OCI-LY7 (cell line): ENCODE data around the gene MYRIP. TPM values are rescaled to one million over a fixed set of nuclear protein-coding genes. Genes with fewer than 3 reads are reported as not detected.
"Not testable (repeated sequence)": the region's sequence is repeated elsewhere in the genome, so short reads cannot be mapped to it uniquely, and the experiment has no call there.

ENCODE experiments used
- BruUV-seq: library from RNA; stranded (reverse); fragments of 400-500 nt; replicated peaks from 2 replicates; lab custom pipeline; 2021; lab: Mats Ljungman, UMichigan
- CTCF ChIA-PET: fragments of 300-600 bp; sonication (Branson Sonifier 250); formaldehyde crosslinking; loops from one replicate; lab custom pipeline; 2022; ENCODE audit warnings: antibody characterized with exemption; ENCODE audit not compliant: unreplicated experiment; lab: Charles Lee
- POLR2A ChIA-PET: fragments of 300-600 bp; sonication (Branson Sonifier 250); formaldehyde crosslinking; loops from one replicate; lab custom pipeline; 2022; ENCODE audit warnings: antibody characterized with exemption; lab: Charles Lee
- DNase-seq: peaks from one replicate; pipeline ENCODE4 v3.0.0-alpha.2; 2015; ENCODE audit warnings: low spot score
- H2AFZ ChIP-seq: fragments of 200-600 bp; sonication (generic), shearing (Covaris generic); 2 replicates; pipeline ENCODE4 v1.6.1; 2014; ENCODE audit warnings: mild to moderate bottlenecking, antibody characterized with exemption, low read length, moderate library complexity
- H3K27ac ChIP-seq: fragments of 200-600 bp; sonication (generic); 2 replicates; pipeline ENCODE4 v1.5.1; 2014; ENCODE audit warnings: mixed run types, low read depth, mild to moderate bottlenecking, moderate library complexity, low read length, inconsistent platforms; ENCODE audit not compliant: poor library complexity, severe bottlenecking
- H3K36me3 ChIP-seq: fragments of 200-600 bp; sonication (generic); 2 replicates; pipeline ENCODE4 v1.6.1; 2014; ENCODE audit warnings: mild to moderate bottlenecking, antibody characterized with exemption, low read length, moderate library complexity, mixed read lengths; ENCODE audit not compliant: insufficient read depth
- H3K4me1 ChIP-seq: fragments of 200-600 bp; sonication (generic); 2 replicates; pipeline ENCODE4 v1.5.1; 2014; ENCODE audit warnings: mild to moderate bottlenecking, low read length; ENCODE audit not compliant: insufficient read depth, poor library complexity, severe bottlenecking
- H3K4me2 ChIP-seq: fragments of 200-600 bp; sonication (generic); 2 replicates; pipeline ENCODE4 v1.6.1; 2014; ENCODE audit warnings: mild to moderate bottlenecking, low read length
- H3K4me3 ChIP-seq: fragments of 200-600 bp; sonication (generic); 2 replicates; pipeline ENCODE4 v1.5.1; 2014; ENCODE audit warnings: mild to moderate bottlenecking, low read depth, low read length; ENCODE audit not compliant: poor library complexity, severe bottlenecking
- H3K79me2 ChIP-seq: fragments of 200-600 bp; sonication (generic); 2 replicates; pipeline ENCODE4 v1.6.1; 2016; ENCODE audit warnings: low read depth, mild to moderate bottlenecking, low read length, moderate library complexity, mixed read lengths; ENCODE audit not compliant: insufficient read depth
- H3K9me2 ChIP-seq: fragments of 200-600 bp; sonication (generic); 2 replicates; pipeline ENCODE4 v1.6.1; 2016; ENCODE audit warnings: mild to moderate bottlenecking, low read length, mixed read lengths; ENCODE audit not compliant: insufficient read depth
- H3K9me3 ChIP-seq: fragments of 200-600 bp; sonication (generic); 2 replicates; pipeline ENCODE4 v1.6.1; 2014; ENCODE audit warnings: mild to moderate bottlenecking, mixed run types, low read length, mixed read lengths
- H4K20me1 ChIP-seq: fragments of 200-600 bp; sonication (generic); 2 replicates; pipeline ENCODE4 v1.6.1; 2014; ENCODE audit warnings: mild to moderate bottlenecking, antibody characterized with exemption, low read length, moderate library complexity, mixed read lengths; ENCODE audit not compliant: insufficient read depth
- EZH2phosphoT487 ChIP-seq: fragments of 200-600 bp; sonication (generic); IDR thresholded peaks from 2 replicates; pipeline ENCODE4 v1.6.1; 2018; ENCODE audit warnings: low read depth, borderline replicate concordance, mild to moderate bottlenecking, mixed run types, antibody characterized with exemption, low read length, moderate library complexity, mixed read lengths
- intact Hi-C: fragments of 100-400 bp; cut with micrococcal nuclease; formaldehyde crosslinking; loops from one replicate; pipeline ENCODE4 v1.10.0; 2022; ENCODE audit not compliant: unreplicated experiment
- total RNA-seq, 2 experiments: library from RNA; depleted of rRNA in 1 of 2; stranded (reverse); fragments of >200 nt in 1 of 2; shearing (Covaris generic) in 1 of 2; gene quantifications; 2 replicates each; pipeline ENCODE4 v1.2.3, GENCODE V29; 2014 to 2022
- TF ChIP-seq, protein P1 (sequence below): fragments of 200-600 bp; sonication (generic); conservative IDR thresholded peaks from 2 replicates; pipeline ENCODE4 v1.5.1; 2014; ENCODE audit warnings: mild to moderate bottlenecking, antibody characterized with exemption, low read length, moderate library complexity, mixed read lengths

The MYRIP gene
- total RNA-seq, 2 experiments from 2014 or later, result not detected

DNA sequence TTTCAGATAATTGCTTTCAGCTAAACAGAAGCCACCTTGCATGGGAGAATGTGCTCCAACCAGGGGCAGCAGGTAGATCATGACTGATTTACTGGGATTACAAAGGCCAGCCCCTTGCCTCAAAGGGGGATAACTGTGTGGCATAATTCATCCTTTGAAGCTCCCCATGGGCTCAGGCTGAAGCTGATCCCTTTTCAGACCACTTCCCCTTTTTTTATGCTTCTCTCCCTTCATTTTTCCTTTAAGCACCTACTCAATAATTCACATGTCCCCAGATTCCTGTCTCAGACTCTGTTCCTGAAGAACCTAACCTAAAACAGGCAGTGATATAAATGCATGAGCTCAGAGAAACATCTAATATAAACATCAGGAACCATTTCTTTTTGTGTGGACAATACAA is 8.2 kb upstream of the MYRIP start:
- Histone ChIP-seq H3K9me2 (no peaks in the 10 kb centered on the region), H3K79me2 (no peaks in the 10 kb centered on the region), H3K27ac (no peak overlapping the region), H3K4me3 (no peak overlapping the region), H2AFZ (no peak overlapping the region), H3K36me3 (no peaks in the 10 kb centered on the region), H4K20me1 (no peaks in the 10 kb centered on the region), H3K4me2 (no peak overlapping the region), H3K4me1 (no peaks in the 10 kb centered on the region), H3K9me3 (peaks cover 6% of the 10 kb centered on the region)
- TF ChIP-seq EZH2phosphoT487, result no peak
- TF ChIP-seq, protein P1, sequence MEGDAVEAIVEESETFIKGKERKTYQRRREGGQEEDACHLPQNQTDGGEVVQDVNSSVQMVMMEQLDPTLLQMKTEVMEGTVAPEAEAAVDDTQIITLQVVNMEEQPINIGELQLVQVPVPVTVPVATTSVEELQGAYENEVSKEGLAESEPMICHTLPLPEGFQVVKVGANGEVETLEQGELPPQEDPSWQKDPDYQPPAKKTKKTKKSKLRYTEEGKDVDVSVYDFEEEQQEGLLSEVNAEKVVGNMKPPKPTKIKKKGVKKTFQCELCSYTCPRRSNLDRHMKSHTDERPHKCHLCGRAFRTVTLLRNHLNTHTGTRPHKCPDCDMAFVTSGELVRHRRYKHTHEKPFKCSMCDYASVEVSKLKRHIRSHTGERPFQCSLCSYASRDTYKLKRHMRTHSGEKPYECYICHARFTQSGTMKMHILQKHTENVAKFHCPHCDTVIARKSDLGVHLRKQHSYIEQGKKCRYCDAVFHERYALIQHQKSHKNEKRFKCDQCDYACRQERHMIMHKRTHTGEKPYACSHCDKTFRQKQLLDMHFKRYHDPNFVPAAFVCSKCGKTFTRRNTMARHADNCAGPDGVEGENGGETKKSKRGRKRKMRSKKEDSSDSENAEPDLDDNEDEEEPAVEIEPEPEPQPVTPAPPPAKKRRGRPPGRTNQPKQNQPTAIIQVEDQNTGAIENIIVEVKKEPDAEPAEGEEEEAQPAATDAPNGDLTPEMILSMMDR, result no peak
- no TSS peak for BruUV-seq
- ChIA-PET POLR2A (no interaction called here), CTCF (no interaction called here)
- DNase-seq, result no peak
- intact Hi-C loops, result no loop called here

DNA sequence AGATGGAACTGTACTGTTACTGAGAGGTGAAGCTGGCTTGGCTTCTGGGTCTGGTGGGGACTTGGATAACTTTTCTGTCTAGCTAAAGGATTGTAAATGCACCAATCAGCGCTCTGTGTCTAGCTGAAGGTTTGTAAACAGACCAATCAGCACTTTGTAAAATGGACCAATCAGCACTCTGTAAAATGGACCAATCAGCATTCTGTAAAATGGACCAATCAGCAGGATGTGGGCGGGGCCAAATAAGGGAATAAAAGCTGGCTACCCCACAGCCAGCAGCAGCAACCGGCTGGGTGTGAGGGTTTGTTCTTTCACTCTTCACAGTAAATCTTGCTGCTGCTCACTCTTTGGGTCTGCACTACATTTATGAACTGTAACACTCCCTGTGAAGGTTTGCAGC is 6.9 kb upstream of the MYRIP start:
- H3K79me2 ChIP-seq, H3K4me1 ChIP-seq, H4K20me1 ChIP-seq, POLR2A ChIA-PET, DNase-seq, H3K4me3 ChIP-seq, H3K27ac ChIP-seq, H3K4me2 ChIP-seq, BruUV-seq, H3K36me3 ChIP-seq, CTCF ChIA-PET, H3K9me2 ChIP-seq, intact Hi-C loops, H2AFZ ChIP-seq, H3K9me3 ChIP-seq: not testable (repeated sequence)

GRCh38 chr3:39803956-39804355 is 5.5 kb upstream of the MYRIP start:
- DNase-seq, result no peak
- Histone ChIP-seq H3K36me3 (no peaks in the 10 kb centered on the region), H2AFZ (no peak overlapping the region), H3K79me2 (no peaks in the 10 kb centered on the region), H4K20me1 (no peaks in the 10 kb centered on the region), H3K4me3 (no peak overlapping the region), H3K9me3 (peaks cover 6% of the 10 kb centered on the region), H3K4me2 (no peak overlapping the region), H3K9me2 (no peaks in the 10 kb centered on the region), H3K27ac (no peak overlapping the region), H3K4me1 (no peaks in the 10 kb centered on the region)
- CTCF ChIA-PET, result no interaction called here
- no TSS peak for BruUV-seq
- POLR2A ChIA-PET, result no interaction called here
- TF ChIP-seq, protein P1, result no peak
- no peak for TF ChIP-seq EZH2phosphoT487
- intact Hi-C loops, result no loop called here
